ENCODE results near the gene YARS1. TPM values are rescaled to one million over a fixed set of nuclear protein-coding genes. Genes with fewer than 3 reads are reported as not detected.

YARS1 gene
- 10 to 100 TPM; 79.8 to 96.6 TPM for total RNA-seq
- polyA plus RNA-seq (ENCODE audit: insufficient read depth, low read depth, low replicate concordance) = 110 TPM
- long read RNA-seq, donor 1, transcript YARS-201 (13 exons, 3,238 nt) = major isoform, 11 of 16 reads
- long read RNA-seq, donor 1, partial matches to known transcripts = 0 of 16 reads
- long read RNA-seq, donor 1, other reads (novel, unspliced or antisense) = 0 of 16 reads
- long read RNA-seq, donor 2, transcript YARS-209 (2 exons, 2,178 nt) = major isoform, 5 of 7 reads
- long read RNA-seq, donor 2, partial matches to known transcripts = 0 of 7 reads
- long read RNA-seq, donor 2, other reads (novel, unspliced or antisense) = 0 of 7 reads

GRCh38 chr1:32817159-32817814, at the start of gene YARS1, which contains the start of gene S100PBP:
TSS of gene YARS1 (minus strand) at chr1:32817358. CDS start at chr1:32817244, 114 bp downstream.
TSS of gene S100PBP (plus strand) at chr1:32817653. CDS start at chr1:32826100, 8,447 bp downstream.
- Histone ChIP-seq H3K27me3 (no peaks in the 10 kb centered on the region), H3K4me3 (peak within 1 kb of the TSS; percentile 94), H3K27ac (peak within 1 kb of the TSS; percentile 96 to 99), H3K4me1 (peaks cover 43% of the 10 kb centered on the region), H3K36me3 (ENCODE audit: low read depth, missing control alignments) (no peaks in the 10 kb centered on the region), H3K9me3 (no peaks in the 10 kb centered on the region)
- peak; percentile 15 to 51 (median 28) for TF ChIP-seq CTCF (IDR thresholded peaks at IDR 0.05)
- no peak for TF ChIP-seq POLR2A (IDR thresholded peaks at IDR 0.05)
- intact Hi-C loops (cut with DNase I; ENCODE audit: low total_unique reads) = no loop called here
- 0 to 1% methylated on average over 9 to 55 of the region's 55 CpGs for WGBS, 2 donors
- peak; percentile 99 for DNase-seq

GRCh38 chr1:32865639-32866405, 48.7 kb upstream of the YARS1 start:
- H3K27me3 ChIP-seq = no peaks in the 10 kb centered on the region
- H3K36me3 ChIP-seq (ENCODE audit: low read depth, missing control alignments) = no peaks in the 10 kb centered on the region
- no peak overlapping the region for H3K4me3 ChIP-seq
- peaks cover 23% of the 10 kb centered on the region for H3K4me1 ChIP-seq
- no peak for DNase-seq
- peak overlapping the region; percentile 25 to 73 for H3K27ac ChIP-seq
- TF ChIP-seq POLR2A (IDR thresholded peaks at IDR 0.05) (no peak), CTCF (IDR thresholded peaks at IDR 0.05) (peak in 1 of 3 experiments; percentile 7)
- no peaks in the 10 kb centered on the region for H3K9me3 ChIP-seq
- intact Hi-C loops (cut with DNase I; ENCODE audit: low total_unique reads) = no loop called here
- 39 to 40% methylated on average over 3 of the region's 3 CpGs for WGBS, 2 donors

- Histone ChIP-seq H3K9me3 (no peaks in the 10 kb centered on the region), H3K4me1 (peaks cover 19% of the 10 kb centered on the region), H3K4me3 (no peak overlapping the region), H3K27me3 (no peaks in the 10 kb centered on the region), H3K36me3 (ENCODE audit: low read depth, missing control alignments) (no peaks in the 10 kb centered on the region), H3K27ac (no peak overlapping the region)
- intact Hi-C loops (cut with DNase I; ENCODE audit: low total_unique reads) = no loop called here
- WGBS, 2 donors = 95 to 96% methylated on average over 8 of the region's 8 CpGs
- DNase-seq = no peak
- TF ChIP-seq CTCF (IDR thresholded peaks at IDR 0.05) = no peak
- TF ChIP-seq POLR2A (IDR thresholded peaks at IDR 0.05) = no peak
Observed at GRCh38 chr1:32864375-32865019, 47.3 kb upstream of the YARS1 start.

DNA sequence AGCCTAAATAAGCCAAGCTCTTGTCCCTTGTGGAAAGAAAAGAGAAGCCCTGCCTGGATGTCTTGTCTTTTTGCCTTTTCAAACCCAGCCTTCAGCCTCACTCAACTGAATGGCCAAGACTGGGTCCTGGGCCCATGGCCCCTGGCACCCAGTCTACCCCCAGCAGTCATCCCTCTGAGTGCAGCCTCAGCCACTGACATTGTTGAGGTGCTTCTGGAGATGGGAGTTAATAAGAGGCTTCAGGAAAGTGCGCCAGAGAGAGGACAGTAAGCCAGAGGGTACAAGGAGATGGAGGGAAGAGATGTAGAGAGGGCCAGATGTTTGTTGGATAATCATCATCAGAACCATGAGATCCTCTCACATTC, 46.7 kb upstream of the YARS1 start:
- no peak for TF ChIP-seq CTCF (IDR thresholded peaks at IDR 0.05)
- no peak for TF ChIP-seq POLR2A (IDR thresholded peaks at IDR 0.05)
- DNase-seq = no peak
- Histone ChIP-seq H3K27me3 (no peaks in the 10 kb centered on the region), H3K9me3 (no peaks in the 10 kb centered on the region), H3K4me3 (no peak overlapping the region), H3K4me1 (peaks cover 19% of the 10 kb centered on the region), H3K27ac (no peak overlapping the region), H3K36me3 (ENCODE audit: low read depth, missing control alignments) (no peaks in the 10 kb centered on the region)
- WGBS, 2 donors = 95 to 100% methylated on average over 1 of the region's 1 CpG
- intact Hi-C loops (cut with DNase I; ENCODE audit: low total_unique reads) = no loop called here
